ENCODE results near the gene RAB11B.
"Not testable (repeated sequence)": the region's sequence is repeated elsewhere in the genome, so short reads cannot be mapped to it uniquely, and the experiment has no call there.

RAB11B gene

DNA sequence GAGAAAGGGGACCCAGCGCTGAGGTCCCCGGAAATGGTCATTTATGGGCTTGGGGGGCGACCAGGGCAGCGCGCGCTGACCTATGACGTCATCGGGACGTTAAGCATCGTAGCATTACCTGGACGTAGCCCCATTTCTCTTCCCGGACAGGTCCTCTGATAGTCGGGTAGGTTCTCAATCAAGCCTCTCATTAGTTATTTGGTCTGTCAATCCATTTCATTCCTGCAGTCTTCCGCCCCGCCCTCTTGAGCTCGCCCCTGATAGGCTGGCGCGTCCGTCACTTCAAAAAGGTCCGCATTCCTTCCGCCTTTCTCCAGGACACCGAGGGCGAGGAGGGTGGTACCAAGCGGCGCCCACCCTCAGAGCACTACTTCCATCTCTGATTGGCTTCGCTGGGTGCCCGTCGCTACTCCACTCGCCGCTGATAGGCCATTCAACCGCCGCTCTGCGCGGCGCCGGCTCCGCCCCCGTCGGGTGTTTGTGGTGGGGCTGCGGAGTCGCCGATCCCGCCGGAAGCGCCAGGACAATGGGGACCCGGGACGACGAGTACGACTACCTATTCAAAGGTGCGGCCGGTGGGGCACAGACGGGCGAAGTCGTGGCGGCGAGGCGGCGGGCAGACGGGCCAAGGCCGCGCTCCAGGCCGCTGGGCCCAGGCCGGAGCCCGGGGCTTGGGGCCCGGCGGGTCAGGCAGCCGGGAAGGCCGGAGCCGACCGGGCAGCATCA lies at the start of gene RAB11B:
TSS of gene RAB11B (plus strand) at position 470 of the 726 bp plus-strand sequence. CDS start at position 527, 57 bp downstream.
- DNase-seq, result peak; percentile 99

DNA sequence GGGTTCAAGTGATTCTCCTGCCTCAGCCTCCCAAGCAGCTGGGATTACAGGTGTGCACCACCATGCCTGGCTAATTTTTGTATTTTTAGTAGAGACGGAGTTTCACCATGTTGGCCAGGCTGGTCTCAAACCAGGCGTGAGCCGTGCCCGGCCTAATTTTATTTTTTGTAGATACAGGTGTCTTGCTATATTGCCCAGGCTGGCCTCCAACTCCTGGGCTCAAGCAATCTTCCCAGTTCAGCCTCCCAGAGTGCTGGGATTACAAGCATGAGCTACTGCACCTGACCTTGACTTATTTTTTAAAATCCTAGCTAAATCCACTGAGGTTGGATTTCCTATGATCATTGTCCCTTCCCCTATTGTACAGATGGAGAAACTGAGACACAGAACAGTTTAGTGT lies 48.7 kb upstream of the RAB11B start:
- DNase-seq, result not testable (repeated sequence)

DNA sequence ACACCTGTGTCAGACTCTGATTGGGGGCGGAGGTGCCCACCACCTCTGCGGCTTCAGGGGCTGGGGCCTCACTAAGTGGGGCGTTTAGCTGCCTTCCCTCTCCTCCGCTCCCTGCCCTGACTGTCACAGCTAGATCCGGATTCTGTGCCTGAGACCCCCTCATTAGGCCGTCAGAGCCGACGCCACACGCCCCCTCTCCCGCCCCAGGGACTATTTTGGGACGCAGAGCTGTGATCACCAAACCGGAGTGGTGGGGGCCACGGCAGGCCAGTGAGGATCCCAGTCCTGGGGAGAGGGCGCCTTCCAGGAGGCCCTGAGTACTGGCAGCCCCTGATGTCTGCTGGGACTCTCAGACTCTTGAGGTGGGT lies 47.9 kb upstream of the RAB11B start:
- DNase-seq, result no peak

DNA sequence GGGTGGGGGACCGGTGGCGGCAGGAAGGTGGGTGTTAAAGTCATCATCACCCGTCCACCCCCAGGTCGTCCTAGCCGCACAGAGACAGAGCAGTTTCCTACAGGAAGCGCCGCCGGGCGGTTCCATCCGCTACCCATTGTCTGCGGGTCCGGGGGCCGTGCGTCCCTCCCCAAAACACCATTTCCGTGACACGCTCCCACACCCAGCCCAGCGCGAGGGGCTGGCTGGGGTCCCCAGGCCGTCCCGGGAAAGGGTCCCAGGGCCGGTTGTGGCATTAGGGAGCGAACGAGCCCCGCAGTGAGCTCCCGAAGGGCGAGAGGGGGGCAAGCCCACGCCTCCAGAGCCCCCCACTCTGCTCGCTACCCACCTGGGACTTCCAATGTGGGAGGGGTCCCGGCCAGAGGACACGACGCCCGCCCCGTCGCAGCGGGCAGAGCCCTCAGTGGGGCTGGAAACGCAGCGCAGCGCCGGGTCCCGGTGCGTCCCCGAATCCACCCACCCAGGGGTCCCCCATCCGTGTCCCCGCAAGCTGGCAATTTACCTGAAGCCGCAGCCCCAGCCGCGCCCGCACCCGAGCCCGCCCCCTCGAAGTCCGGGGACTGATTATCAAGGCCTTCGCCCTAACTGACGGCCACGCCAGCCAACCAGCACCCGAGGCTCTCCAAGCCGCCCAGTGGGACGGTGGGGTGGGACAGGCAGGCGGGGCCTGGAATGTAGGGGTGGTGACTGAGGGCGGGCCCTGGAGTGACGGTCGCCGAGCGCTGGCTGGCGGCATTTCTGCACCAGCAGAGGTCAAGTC lies 47.3 kb upstream of the RAB11B start, which contains the start of gene KANK3:
TSS of gene KANK3 (minus strand) at position 579 of the 799 bp plus-strand sequence. CDS start 5,434 bp downstream, outside the sequence.
- DNase-seq, result peak; percentile 30

DNA sequence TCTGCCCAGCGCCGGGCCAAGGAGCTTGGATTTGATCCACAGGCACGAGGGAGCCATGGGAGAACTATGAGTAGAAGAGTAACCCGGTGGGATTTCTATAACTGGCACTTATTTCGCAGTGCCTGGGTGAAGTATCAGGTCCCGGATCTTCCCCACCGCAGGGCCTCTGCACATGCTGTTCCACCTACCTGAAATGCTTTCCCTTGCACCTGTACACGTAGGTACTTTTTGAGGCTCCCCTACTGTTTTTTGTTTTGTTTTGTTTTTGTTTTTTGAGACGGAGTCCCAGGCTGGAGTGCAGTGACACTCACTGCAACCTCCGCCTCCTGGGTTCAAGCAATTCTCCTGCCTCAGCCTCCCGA lies 46.7 kb upstream of the RAB11B start:
- no peak for DNase-seq

DNA sequence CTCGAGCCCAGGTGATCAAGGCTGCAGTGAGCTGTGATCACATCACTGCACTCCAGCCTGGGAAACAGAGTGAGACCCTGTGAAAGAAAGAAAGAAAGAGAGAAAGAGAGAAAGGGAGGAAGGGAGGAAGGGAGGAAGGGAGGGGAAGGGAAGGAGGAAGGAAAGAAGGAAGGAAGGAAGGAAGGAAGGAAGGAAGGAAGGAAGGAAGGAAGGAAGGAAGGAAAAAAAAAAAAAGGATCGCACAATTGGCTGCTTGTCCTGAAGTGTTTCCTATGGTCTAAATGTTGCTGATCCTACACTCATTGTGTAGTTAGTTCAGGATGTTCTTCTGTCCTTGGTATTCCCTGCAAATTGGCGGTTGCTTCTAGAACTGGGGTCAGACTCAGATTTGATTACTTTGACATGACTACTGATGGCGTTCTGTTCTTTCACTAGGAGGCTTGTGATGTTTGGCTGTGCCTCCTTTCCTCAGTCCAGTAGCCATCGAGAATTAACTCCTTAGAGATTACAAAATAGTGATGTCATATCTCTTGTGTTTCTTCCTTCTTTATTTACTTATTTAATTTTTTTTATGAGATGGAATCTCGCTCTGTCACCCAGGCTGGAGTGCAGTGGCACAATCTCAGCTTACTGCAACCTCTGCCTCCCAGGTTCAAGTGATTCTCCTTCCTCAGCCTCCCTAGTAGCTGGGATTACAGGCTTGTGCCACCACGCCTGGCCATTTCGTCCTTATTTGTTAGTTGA lies 40.4 kb upstream of the RAB11B start:
- not testable (repeated sequence) for DNase-seq

DNA sequence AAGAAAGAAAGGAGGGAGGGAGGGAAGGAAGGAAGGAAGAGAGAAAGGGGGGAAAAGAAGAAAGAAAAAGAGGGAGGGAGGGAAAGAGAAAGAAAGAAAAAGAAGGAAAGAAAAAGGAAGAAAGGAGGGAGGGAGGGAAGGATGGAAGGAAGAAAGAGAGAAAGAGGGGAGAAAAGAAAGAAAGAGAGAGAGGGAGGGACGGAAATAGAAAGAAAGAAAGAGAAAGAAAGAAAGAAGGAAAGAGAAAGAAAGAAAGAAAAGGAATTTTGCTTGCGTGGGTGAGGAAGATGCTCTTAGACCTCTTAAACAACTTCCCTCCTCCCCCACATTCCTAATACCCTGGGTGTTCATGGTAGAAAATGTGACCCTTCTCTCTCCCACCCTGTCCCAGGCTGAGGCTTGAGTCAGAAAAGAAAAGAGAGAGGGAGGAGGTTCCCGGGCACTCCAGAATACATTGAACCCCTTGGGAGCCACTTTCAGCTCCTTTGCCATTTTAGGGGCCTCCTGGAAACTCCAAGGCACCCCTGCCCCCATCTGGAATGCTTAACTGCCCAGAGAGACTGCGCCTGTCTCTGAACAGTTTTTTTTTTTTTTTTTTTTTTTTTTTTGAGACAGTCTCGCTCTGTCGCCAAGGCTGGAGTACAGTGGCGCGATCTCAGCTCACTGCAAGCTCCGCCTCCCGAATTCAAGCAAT lies 37.9 kb upstream of the RAB11B start:
- DNase-seq, result no peak

DNA sequence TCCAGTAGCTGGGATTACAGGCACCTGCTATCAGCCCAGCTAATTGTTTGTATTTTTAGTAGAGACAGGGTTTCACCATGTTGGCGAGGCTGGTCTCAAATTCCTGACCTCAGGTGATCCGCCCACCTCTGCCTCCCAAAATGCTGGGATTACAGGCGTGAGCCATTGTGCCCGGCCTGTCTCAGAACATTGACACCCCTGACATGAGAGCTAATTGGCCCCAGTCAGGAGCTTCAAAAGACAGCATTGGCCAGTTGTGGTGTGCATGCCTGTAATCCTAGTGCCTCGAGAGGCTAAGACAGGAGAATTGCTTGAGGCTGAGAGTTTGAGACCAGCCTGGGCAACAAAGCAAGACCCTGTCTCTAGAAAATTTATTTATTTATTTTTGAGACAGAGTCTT lies 37.3 kb upstream of the RAB11B start:
- not testable (repeated sequence) for DNase-seq

DNA sequence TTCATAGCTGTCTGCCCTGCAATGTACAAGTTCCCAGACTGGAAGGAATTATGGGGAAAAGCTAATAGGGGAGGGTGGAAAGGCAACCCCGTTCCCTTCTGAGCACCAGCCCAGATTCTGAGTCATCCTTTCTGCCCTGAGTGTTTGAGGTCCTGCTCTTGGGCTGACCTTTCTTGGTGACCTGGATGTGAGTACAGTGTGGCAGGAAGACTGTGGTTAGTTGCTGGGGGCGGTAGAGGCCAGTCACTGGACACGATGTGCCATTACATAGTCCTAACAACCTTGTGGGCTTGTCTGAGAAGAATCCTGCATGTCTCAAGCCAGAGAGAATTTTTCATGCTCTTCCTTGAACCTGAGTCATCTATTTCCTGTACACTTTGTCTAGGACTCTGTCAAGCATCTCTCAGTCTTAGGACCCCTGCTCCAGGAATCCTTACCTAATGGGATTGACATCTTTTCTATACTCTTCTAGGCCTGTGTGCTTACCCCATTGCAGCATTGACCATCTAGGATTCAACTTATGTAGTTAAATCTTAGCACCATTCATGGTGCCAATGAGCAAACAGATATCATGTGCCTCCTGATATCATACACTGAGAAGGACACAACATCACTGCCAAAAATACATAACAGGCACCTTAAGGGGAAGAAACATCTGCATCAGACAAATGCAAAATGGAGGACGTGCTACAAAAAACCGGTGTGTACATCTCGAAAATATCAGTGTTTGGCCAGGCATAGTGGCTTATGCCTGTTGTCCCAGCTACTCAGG lies 34.3 kb upstream of the RAB11B start:
- no peak for DNase-seq

DNA sequence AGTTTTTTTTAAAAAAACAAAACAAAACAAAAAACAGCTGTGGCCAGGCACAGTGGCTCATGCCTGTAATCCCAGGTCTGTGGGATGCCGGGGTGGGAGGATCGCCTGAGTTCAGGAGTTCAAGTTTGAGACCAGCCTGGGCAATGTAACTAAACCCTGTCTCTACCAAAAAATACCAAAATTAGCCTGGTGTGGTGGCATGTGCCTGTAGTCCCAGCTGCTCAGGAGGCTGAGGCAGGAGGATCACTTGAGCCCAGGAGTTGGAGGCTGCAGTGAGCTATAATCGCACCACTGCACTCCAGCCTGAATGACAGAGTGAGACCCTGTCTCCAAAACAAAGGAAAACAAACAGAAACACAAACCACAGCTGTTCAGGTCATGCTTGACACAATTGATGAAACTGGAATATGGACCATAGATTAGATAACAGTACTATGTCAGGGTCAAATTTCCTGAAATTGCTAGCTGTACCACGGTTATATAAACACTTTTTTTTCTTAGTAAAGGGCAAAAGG lies 33.1 kb upstream of the RAB11B start:
- no peak for DNase-seq

DNA sequence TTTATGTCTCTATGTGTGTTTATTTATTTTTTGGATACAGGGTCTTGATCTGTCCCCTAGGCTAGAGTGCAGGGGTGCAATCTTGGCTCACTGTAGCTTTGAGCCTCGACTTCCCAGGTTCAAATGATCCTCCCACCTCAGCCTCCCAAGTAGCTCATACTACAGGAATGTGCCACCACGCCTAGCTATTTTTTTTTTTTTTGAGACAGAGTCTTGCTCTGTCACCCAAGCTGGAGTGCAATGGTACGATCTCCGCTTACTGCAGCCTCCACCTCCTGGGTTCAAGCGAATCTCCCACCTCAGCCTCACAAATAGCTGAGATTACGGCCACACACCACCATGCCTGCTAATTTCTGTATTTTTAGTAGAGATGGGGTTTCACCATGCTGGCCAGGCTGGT lies 31.2 kb upstream of the RAB11B start:
- no peak for DNase-seq

DNA sequence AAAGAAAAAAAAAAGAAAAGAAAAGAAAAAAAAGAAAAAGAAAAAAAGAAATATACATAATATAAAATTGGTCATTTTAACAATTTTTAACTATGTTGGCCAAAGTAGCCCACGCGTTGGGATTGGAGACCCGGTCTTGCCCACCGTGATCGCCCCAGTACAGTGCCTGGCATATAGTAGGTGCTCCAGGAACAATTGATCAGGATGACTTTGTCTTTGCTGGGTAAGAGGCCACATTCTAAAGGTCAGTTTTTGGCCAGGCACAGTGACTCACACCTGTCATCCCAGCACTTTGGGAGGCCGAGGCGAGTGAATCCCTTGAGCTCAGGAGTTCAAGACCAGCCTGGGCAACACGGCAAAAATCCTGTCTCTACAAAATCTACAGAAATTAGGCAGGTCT lies 30.0 kb upstream of the RAB11B start:
- no peak for DNase-seq

DNA sequence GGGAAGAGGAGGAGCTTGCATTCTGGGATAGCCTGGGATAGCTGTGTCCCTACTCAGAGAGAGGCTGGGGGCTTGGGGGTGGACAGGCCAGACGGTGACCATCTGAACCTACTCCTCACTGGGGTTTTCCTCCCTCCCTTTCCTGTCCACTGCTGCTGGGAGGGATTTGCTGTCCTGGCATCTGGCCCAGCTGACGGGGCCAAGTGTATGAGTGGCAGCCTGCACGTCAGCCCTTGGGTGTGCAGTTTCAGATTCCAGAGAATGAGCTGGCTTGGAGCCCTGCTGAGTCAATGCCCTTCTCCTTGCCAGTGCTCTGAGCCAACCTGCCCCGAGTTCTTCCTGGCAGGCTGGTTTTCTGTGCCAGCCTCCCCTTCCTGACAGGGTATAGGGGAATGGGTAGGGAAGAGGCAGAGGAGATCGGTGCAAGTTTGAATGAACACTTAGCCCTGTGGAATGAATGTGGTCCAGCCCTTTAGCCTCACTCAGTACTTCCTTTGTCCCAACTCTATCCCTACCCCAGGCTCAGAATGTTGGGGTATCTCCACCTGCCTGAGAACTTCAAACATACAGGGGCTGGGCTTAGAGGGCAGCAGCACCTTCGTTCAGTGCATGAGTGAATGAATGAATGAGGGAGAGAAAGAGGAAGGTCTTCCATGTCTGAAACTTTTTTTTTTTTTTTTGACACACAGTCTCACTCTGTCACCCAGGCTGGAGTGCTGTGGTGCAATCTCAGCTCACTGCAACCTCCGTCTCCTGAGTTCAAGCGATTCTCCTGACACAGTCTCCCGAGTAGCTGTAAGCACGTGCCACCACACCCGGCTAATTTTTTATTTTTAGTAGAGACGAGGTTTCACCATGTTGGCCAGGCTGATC lies 28.0 kb upstream of the RAB11B start:
- no peak for DNase-seq

DNA sequence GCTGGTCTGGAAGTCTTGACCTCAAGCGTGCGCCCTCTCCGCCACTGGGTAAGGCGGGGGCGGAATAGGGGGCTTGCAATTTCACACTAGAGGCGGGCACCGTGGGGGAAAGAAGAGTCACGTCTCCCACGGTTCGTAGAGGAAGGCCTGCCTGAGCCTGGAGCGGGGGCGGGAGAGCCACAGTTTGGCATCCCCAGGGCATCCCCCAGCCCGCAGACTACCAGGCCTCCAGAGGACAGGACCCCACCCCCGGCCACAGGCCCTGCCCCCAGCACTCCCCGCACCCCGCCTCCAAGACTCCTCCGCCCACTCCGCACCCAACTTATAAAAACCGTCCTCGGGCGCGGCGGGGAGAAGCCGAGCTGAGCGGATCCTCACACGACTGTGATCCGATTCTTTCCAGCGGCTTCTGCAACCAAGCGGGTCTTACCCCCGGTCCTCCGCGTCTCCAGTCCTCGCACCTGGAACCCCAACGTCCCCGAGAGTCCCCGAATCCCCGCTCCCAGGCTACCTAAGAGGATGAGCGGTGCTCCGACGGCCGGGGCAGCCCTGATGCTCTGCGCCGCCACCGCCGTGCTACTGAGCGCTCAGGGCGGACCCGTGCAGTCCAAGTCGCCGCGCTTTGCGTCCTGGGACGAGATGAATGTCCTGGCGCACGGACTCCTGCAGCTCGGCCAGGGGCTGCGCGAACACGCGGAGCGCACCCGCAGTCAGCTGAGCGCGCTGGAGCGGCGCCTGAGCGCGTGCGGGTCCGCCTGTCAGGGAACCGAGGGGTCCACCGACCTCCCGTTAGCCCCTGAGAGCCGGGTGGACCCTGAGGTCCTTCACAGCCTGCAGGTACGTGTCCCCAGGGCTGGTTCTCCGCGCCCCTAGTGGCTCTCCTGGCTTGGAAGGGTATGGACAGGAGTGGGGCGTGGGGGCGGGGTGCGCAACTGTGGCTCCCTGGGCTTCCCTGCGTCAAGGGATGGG lies 26.1 kb upstream of the RAB11B start, which contains the start of gene ANGPTL4:
TSS of gene ANGPTL4 (plus strand) at position 353 of the 969 bp plus-strand sequence. CDS start at position 520, 167 bp downstream.
- DNase-seq, result no peak

DNA sequence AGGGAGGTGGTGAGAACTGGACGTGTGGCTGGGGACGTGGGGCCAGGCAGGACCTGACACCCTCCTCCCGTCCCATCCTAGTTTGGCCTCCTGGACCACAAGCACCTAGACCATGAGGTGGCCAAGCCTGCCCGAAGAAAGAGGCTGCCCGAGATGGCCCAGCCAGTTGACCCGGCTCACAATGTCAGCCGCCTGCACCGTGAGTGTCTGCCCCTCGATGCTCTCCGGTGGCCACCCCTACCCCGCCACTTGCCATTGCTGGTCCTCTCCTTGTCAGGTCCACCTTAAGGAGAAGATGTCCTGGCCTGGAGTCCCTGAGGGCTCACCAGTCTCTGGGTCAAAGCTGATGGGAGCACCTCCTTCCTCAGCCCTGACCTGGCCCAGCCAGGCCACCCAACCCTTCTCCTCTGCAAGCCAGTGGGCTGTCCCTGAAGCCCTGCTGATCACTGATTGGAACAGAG lies 24.0 kb upstream of the RAB11B start:
- no peak for DNase-seq

DNA sequence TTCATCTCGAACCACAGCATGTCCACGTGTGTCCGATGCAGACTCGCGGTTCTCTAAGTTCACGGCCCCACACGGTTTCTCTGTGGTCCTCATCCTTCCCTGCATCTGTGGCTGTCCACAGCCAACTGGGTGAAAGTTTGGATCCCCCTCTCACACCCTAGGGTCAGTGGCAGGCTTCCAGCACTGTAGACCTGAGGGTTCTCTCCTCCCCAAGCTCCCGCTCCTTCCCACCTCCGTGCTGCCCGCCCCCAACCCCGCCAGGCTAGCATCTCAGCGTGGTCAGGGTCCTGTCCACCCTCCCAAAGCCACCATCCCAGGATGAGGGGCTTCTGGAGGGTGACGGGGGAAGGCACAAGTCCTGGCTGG lies 23.2 kb upstream of the RAB11B start:
- DNase-seq, result no peak

DNA sequence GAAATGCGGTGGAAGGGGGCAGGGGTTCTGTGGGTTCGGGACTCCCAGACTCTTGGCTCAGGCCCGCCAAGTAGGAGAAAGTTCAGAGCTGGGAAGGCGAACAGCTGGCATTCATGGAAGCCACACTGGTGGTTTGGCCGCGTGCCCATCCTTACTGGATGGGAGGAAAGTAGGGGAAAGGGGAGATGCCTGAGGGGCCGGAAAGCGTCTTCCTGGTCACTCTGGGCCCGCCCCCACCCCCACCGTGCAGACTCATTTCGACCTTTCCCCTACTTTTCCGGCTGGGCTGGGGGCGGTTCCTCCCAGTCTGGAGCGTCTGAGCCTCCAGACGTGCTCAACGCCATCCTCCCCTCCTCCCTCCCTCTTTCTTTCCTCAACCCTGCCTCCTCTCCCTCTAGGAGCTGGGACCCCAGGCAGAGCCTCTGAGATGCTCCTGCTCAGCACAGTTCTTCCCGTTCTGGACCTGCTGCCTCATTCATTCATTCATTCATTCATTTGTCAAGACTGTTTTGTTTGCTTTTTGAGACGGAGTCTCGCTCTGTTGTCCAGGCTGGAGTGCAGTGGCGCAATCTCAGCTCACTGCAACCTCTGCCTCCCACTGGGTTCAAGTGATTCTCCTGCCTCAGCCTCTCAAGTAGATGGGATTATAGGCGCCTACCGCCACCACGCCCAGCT lies 22.7 kb upstream of the RAB11B start:
- no peak for DNase-seq

DNA sequence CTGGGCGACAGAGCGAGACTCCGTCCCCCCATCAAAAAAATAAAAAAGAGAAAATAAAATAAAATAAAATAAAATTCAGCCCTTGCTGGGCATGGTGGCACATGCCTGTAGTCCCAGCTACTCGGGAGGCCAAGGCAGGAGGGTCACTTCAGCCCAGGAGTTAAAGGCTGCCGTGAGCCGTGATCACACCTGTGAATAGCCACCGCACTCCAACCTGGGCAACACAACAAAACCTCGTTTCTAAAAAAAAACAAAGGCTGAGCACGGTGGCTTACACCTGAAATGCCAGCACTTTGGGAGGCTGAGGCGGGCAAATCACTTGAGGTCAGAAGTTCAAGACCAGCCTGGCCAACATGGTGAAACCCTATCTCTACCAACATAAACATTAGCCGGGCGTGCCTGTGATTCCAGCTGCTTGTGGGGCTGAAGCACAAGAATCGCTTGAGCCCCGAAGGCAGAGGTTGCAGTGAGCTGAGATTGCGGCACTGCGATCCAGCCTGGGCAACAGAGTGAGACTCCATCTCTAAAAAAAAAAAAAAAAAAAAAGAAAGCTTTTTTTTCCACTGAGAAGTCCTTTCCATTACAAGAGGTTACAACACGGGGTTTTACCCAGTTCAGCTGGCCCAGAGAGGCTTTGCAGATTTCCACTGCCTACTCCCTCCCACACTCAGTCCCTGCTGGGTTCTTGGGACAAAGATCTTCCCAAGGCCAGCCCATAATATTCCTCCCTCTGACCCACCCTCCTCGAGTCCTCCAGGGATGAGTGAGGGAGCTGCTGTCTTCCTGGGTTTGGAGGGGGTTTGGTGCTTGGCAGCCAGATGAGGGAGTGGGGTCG lies 19.8 kb upstream of the RAB11B start:
- no peak for DNase-seq
